Fibroblast of lung (primary cell): Measurements from ENCODE around the gene NDUFS2.

ENCODE experiments used
- CTCF ChIP-seq, 2 donors: IDR thresholded peaks in 1 of 2; conservative IDR thresholded peaks in 1 of 2; 1 replicate in 1 of 2; 2 replicates in 1 of 2; pipeline ENCODE4 v1.5.1; 2011 to 2012; ENCODE audit warnings: low read length in 2 of 2, control low read depth in 1 of 2, inconsistent platforms in 1 of 2, low read depth in 1 of 2, mild to moderate bottlenecking in 1 of 2
- EZH2 ChIP-seq: IDR thresholded peaks from 2 replicates; pipeline ENCODE4 v1.5.1; 2012; ENCODE audit warnings: low read length, control low read depth, mild to moderate bottlenecking; ENCODE audit errors: missing control alignments

GRCh38 chr1:161179698-161180097 lies 22.5 kb upstream of the NDUFS2 start:
- no peak for TF ChIP-seq CTCF (conservative IDR thresholded peaks at IDR 0.05 in 1 of 2, IDR thresholded peaks at IDR 0.05 in 1 of 2; ENCODE audit: low read depth in 1 of 2, low read length in 2 of 2)
- no peak for TF ChIP-seq EZH2
